WTC11 (cell line): ENCODE results near the gene ADGRV1.

ENCODE experiments used
- FOXP4 ChIP-seq: sonication (generic); formaldehyde crosslinking; IDR thresholded peaks from 2 replicates; pipeline ENCODE4 v1.8.0; 2022; ENCODE audit warnings: mild to moderate bottlenecking, missing genetic modification reagents
- NR1H2 ChIP-seq: sonication (generic); formaldehyde crosslinking; IDR thresholded peaks from 2 replicates; pipeline ENCODE4 v1.9.0; 2021; ENCODE audit warnings: mild to moderate bottlenecking, moderate library complexity, missing genetic modification reagents
- SMAD3 ChIP-seq: sonication (generic); formaldehyde crosslinking; IDR thresholded peaks from 2 replicates; pipeline ENCODE4 v1.8.0; 2022; ENCODE audit warnings: missing genetic modification reagents, mild to moderate bottlenecking, borderline replicate concordance
- STAT6 ChIP-seq: sonication (generic); formaldehyde crosslinking; conservative IDR thresholded peaks from 2 replicates; pipeline ENCODE4 v1.8.1; 2023; ENCODE audit warnings: mild to moderate bottlenecking, low read depth, missing genetic modification reagents, moderate library complexity

- no peak for TF ChIP-seq SMAD3 (CRISPR knock-in tag)
- TF ChIP-seq STAT6: no peak
- no peak for TF ChIP-seq NR1H2 (CRISPR knock-in tag)
- no peak for TF ChIP-seq FOXP4 (CRISPR knock-in tag)
Observed at GRCh38 chr5:91150636-91151035, 592.0 kb downstream of the ADGRV1 start.
